ENCODE results near the gene PCBD2. TPM values are rescaled to one million over a fixed set of nuclear protein-coding genes. Genes with fewer than 3 reads are reported as not detected.

Gene PCBD2
- 9.4 to 15.6 TPM (median 10.0 TPM) in 5 replicates for total RNA-seq (2022; extraction: Qiagen RNA extraction; ENCODE audit: low read depth)

GRCh38 chr5:134904610-134905245 is at the start of gene PCBD2:
Gene PCBD2 (plus strand): TSS chr5:134905131. CDS start chr5:134905140, 9 bp downstream.

GRCh38 chr5:134873987-134874830 is 30.7 kb upstream of the PCBD2 start, which contains the start of gene TXNDC15:
Gene TXNDC15 (plus strand): TSS chr5:134874371. CDS start chr5:134874428, 57 bp downstream.

DNA sequence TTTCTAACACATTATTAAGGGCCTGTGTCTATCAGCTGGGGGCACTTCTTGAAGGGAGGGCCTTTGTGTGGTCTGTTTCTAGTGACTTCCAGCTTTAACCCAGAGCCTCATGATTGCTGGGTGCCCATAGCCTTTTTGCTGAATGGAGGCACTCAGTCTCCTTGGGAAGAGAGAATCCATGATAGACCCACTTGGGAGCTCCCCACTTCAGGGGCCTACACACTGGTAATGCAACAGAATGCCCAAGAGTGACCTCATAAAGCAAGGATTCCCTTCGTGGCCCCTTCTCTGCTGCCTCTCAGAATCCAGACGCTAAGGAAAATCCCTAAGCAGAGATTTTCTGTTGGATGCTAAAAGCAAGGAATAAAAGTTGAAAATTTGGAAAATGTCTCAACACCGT is 62.7 kb downstream of the PCBD2 start, which contains the start of gene CATSPER3:
CATSPER3 (plus strand) TSS at position 301 of the 400 bp plus-strand sequence; CDS start at position 386, 85 bp downstream.

Other genes with a start within 250 kb of the PCBD2 start
- 17.7 to 30.1 TPM (median 27.9 TPM) in 5 replicates for gene CAMLG, start 166.6 kb upstream of the PCBD2 start, total RNA-seq (2022; extraction: Qiagen RNA extraction; ENCODE audit: low read depth)
- 54.9 to 90.0 TPM (median 64.9 TPM) in 5 replicates for gene DDX46, start 146.4 kb upstream of the PCBD2 start, total RNA-seq (2022; extraction: Qiagen RNA extraction; ENCODE audit: low read depth)
- 18.1 to 24.3 TPM (median 22.6 TPM) in 5 replicates for gene C5orf24, start 59.2 kb upstream of the PCBD2 start, total RNA-seq (2022; extraction: Qiagen RNA extraction; ENCODE audit: low read depth)
- gene TXNDC15, start 30.8 kb upstream of the PCBD2 start, total RNA-seq (2022; extraction: Qiagen RNA extraction; ENCODE audit: low read depth) = 52.6 to 59.6 TPM (median 54.5 TPM) in 5 replicates
- 0.20 to 0.57 TPM (median 0.40 TPM) in 5 replicates for gene CATSPER3, start 62.8 kb downstream of the PCBD2 start, total RNA-seq (2022; extraction: Qiagen RNA extraction; ENCODE audit: low read depth)
- gene PITX1, start 129.1 kb downstream of the PCBD2 start, total RNA-seq (2022; extraction: Qiagen RNA extraction; ENCODE audit: low read depth) = 14.2 to 38.1 TPM (median 36.5 TPM) in 5 replicates

Data from A549 treated with ZK216348 at 1 μM for 4 hours (cell line).